ENCODE data around the gene ENTPD6.

DNA sequence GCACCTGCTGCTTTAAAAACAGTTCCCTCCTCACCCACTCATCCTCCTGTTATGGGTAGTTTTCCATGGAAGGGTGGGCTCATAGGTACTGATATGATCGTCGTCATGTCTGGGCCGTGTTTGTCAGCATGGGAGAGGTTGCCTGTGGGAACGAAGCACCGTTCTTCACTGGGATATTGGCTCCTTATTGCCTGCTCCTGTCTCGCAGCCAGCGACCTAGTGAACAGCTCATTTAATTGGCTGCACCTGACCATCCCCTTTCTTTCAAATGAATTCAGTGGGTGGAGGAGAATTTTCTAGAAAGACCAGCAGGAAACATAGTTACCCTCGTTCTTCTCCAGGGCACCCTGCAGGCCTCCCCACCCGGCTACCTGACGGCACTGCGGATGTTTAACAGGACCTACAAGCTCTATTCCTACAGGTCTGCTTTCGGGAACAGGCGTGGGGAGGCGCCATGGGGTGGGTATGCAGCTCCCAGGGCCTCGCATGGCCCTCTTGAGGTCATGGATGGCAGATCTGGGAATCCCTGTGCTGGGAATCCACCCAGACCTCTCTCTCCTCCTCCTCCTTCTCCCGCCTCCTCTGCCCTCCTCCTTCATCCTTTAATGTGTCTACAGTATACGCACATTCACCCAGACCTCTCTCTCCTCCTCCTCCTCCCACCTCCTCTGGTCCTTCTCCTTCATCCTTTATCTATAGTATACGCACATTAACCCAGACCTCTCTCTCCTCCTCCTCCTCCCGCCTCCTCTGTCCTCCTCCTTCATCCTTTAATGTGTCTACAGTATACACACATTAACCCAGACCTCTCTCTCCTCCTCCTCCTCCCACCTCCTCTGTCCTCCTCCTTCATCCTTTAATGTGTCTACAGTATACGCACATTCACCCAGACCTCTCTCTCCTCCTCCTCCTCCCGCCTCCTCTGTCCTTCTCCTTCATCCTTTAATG lies 21.9 kb downstream of the ENTPD6 start:
- TF ChIP-seq, protein P1, sequence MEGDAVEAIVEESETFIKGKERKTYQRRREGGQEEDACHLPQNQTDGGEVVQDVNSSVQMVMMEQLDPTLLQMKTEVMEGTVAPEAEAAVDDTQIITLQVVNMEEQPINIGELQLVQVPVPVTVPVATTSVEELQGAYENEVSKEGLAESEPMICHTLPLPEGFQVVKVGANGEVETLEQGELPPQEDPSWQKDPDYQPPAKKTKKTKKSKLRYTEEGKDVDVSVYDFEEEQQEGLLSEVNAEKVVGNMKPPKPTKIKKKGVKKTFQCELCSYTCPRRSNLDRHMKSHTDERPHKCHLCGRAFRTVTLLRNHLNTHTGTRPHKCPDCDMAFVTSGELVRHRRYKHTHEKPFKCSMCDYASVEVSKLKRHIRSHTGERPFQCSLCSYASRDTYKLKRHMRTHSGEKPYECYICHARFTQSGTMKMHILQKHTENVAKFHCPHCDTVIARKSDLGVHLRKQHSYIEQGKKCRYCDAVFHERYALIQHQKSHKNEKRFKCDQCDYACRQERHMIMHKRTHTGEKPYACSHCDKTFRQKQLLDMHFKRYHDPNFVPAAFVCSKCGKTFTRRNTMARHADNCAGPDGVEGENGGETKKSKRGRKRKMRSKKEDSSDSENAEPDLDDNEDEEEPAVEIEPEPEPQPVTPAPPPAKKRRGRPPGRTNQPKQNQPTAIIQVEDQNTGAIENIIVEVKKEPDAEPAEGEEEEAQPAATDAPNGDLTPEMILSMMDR (IDR thresholded peaks at IDR 0.05): no peak
- no peak for TF ChIP-seq EP300 (IDR thresholded peaks at IDR 0.05; ENCODE audit: low read depth)

All from transverse colon (tissue), 3 donors.